NCI-H510A treated with DMSO at 0.1 percent for 48 hours (cell line): Measurements from ENCODE around the gene SHISA3.
"Not testable (repeated sequence)": the region's sequence is repeated elsewhere in the genome, so short reads cannot be mapped to it uniquely, and the experiment has no call there.

Source experiments
- DNase-seq: peaks from one replicate; lab custom pipeline; 2025; lab: John Stamatoyannopoulos, UW

The SHISA3 gene

GRCh38 chr4:42396752-42397634, at the start of gene SHISA3:
Gene SHISA3 (plus strand): TSS chr4:42397488. CDS start chr4:42398057, 569 bp downstream.
- no peak for DNase-seq

DNA sequence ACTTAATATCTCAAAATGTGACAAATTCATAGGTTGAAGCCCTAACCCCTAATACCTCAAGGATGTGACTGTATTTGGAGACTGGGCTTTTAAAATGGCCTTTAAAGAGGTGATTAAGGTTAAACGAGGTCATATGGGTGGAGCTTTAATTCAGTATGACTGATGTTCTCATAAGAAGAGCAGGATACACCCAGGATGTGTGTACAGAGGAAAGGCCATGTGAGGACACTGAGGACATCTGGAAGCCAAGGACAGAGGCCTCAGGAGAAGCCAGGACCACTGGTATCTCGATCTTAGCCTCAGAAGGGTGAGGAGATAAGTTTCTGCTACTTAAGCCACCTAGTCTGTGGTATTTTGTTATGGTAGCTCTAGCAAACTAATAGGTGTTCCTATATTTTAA, 49.0 kb upstream of the SHISA3 start:
- no peak for DNase-seq

DNA sequence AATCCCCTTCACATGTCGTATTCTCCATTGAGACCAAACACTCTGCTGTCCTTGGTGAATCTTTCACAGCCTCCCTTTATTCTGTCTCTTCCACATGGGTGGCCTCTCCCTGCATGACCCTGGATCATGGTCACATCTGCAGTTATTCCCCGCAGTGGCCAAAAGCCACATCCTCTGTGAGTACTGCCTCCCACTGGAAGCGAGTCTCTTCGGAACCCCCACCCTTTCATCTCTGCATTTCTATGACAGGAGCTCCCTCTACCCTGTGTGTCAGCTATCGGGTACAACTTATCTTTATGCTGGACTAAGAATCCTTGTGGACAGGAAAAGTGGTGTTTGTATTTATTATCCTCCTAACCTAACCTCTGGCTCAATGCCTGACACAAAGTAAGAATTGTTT, 48.6 kb upstream of the SHISA3 start:
- DNase-seq: no peak

DNA sequence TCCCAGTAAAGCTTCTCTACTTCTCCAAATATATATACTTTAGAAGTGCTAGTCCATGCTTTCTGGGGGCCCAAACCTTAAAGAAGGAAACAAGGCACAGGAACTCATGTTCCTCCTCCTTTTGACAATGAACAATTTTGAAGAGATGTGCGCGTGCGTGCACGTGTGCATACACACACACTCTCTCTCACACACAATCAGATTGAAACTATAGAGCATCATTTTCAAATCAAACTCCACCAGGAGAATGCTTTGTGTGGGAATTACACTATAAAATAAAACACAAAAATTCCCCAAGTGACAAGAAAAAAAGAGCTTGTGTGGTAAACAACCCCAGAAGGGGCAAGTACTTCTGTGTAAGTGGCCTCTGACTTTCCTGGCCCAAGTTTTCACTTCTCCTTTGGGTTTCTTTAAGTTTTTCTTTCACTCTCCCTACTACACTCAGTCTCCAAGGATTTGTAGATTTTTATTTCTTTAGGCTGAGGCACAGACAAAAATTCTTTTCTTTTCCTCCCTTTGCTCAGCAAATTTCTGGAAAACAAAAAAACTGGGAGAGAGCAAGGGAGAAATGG, 46.6 kb upstream of the SHISA3 start:
- DNase-seq: no peak

DNA sequence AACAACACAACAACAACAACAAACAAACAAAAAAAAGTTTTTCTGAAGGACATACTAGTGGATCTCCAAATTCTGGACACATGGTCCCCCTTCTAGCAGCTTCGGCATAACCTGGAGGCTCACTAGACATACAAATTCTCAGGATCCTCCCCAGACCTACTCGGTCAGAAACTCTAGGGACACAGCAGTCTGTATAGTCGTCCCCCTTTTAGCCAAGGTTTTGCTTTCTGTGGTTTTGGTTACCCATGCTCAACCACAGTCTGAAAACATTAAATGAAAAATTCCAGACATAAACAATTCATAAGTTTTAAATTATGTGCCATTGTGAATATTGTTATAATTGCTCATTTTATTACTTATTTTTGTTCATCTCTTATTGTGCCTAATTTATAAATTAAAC, 45.2 kb upstream of the SHISA3 start:
- no peak for DNase-seq

DNA sequence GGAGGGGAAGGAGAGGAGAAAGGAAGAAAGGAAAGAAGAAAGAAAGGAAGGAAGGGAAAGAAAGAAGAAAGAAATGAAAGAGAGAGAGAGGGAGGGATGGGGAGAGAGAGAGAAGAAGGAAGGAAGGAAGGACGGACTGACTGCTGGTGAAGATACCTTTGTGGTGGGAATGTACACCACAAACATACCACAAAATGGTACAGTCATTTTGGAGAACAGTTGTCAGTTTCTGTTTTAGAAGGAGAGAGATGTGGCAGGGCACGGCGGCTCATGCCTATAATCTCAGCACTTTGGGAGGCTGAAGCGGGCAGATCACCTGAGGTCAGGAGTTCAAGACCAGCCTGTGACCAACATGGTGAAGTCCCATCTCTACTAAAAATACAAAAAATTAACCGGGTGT, 40.0 kb upstream of the SHISA3 start:
- no peak for DNase-seq

- DNase-seq: no peak
Observed at GRCh38 chr4:42359711-42360110, 37.6 kb upstream of the SHISA3 start.

DNA sequence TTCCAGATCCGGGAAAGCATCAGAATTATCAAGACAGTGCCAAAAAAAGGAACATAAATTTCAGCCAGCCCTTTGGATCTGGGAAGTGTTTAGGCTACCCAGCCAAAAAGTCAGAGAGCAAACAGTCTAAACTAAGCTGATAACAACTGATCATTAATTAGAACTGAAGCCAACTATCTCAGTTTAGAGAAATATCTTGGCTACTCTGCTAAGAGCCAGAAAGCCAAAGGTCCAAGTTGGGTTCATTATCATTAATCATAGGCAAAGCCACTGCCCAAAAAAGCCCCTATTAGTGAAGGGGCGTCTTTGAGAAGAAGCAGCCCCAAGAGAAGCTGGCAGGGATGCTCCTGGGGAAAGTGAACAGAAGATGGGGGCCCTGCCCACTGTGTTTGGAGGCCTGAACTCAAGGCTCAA, 37.0 kb upstream of the SHISA3 start:
- DNase-seq: no peak

DNA sequence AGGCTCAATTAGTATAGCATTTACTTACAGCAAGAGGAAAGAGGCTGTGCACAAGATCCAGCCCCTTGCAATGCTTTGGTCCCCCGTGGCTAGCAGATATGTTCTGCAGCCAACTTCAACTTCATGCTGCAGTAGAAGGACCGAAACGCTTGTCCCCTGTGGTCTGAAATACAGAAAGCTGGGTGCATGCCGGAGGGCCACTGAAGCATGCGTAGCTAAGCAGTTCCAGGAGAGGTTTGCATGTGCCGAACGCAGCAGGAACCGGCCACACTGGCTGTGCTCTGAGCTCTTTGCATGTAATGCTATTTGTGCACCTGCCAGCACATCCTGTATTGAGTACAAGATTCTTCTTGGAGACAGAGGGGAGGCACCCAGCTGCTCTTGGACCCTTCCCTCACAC, 35.8 kb upstream of the SHISA3 start:
- no peak for DNase-seq

- DNase-seq: no peak
Observed at GRCh38 chr4:42362591-42362990, 34.7 kb upstream of the SHISA3 start.

DNA sequence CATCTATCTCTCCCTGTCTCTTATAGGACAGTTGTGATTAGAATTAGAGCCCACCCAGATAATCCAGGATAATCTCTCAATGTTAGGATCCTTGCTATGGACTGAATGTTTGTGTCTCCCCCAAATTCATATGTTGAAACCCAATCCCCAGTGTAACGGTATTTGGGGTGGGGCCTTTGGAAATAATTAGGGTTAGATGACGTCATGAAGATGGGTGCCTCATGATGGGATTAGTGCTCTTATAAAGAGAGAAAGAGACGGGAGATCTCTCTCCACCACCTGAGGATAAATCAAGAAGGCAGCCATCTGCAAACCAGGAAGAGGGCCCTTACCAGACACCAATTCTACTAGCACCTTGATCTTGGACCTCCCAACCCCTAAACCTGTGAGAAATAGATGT, 33.7 kb upstream of the SHISA3 start:
- no peak for DNase-seq

- no peak for DNase-seq
Observed at GRCh38 chr4:42364266-42365053, 32.8 kb upstream of the SHISA3 start.

DNA sequence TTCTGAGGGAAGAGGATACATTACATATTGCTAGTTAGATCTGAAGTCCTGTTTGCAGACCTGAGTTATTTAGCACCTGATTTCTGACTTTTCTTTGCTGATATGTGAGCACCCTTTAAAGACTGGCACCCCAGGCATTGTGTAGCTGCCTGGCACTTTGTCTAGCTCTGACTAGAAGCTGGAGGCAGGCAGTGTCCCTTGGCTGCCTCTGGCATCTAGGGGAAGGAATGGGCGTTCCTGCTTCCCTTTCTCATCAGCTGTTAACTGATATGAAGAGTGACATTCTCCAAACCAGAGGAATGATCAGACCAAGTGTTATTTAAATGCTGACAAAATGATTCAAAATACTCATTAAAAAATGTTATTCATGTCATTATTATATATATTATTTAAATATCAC, 30.3 kb upstream of the SHISA3 start:
- DNase-seq: no peak

DNA sequence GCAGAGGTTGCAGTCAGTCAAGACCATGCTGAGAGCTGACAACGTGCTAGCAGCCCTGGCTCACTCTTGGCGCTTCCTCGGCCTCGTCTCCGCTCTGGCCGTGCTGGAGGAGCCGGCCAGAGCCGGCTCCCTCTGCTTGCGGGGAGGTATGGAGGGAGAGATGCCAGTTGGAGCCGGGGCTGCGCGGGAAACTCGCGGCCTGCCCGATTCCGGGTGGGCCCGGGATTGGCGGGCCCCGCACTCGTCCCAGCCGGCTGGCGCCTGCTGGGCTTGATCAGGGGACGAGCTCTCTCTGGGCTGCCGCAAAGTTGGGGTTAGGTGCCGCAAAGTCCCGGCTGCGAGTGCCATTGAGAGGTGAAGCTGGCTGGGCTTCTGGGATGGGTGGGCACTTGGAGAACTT, 27.8 kb upstream of the SHISA3 start:
- no peak for DNase-seq

DNA sequence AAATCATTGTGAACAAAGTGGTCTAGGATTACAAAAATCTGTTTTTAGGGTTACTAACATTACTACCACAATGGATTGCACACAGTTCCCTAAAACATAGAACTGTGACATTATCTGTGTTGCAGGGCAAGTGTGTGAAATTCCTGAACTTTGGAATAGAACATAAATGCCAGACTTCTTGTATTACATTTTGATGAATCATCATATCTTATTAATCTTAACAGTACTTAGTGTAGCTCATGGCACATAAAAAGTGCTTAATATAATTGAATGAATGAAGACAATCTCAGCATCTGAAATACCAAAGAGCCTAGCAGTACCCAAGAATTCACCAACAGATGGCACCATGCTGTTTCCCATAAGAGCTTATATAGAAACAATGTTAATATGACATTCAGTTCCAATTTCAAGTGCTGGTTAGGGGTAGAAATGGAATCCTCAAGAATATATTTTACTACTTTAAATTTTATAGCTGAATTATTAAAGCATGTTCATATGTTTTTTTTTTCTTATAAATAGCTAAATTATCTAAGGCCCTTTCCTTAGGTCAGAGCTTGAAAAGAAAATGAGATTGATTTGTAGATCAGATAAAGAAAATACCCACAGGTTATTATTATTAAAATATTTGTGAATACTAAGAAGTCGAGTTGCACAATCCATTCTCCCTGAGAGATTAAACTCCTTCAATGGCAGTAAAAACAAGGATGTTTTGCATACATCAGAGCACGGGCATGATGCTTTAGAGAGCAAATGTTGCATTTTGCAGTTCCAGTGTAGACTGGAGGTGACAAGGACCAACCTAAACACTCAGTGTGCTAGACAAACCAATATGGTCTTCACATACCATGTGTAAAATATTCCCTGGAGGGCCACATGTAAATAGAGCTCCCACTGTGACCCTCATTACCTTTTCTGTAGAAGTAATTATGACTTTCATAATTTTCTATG, 25.7 kb upstream of the SHISA3 start:
- peak; percentile 30 for DNase-seq

GRCh38 chr4:42372303-42372702, 25.0 kb upstream of the SHISA3 start:
- not testable (repeated sequence) for DNase-seq

GRCh38 chr4:42377497-42377896, 19.8 kb upstream of the SHISA3 start:
- no peak for DNase-seq

- no peak for DNase-seq
Observed at GRCh38 chr4:42381666-42382065, 15.6 kb upstream of the SHISA3 start.

- DNase-seq: no peak
Observed at GRCh38 chr4:42385516-42385915, 11.8 kb upstream of the SHISA3 start.

- no peak for DNase-seq
Observed at GRCh38 chr4:42390622-42391354, 6.5 kb upstream of the SHISA3 start.

GRCh38 chr4:42391355-42391664, 6.0 kb upstream of the SHISA3 start:
- DNase-seq: no peak
